Measurements from ENCODE around the gene SLC38A1.

- no peak for TF ChIP-seq TAF1 (IDR thresholded peaks at IDR 0.05; ENCODE audit: low read depth, low read length)
- TF ChIP-seq POLR2A (IDR thresholded peaks at IDR 0.05; ENCODE audit: low read depth, low read length) = no peak
- TF ChIP-seq POLR2AphosphoS5 (IDR thresholded peaks at IDR 0.05; ENCODE audit: low read depth, low read length) = no peak
- no peak for TF ChIP-seq POU2F2 (IDR thresholded peaks at IDR 0.05; ENCODE audit: low read depth, low read length)
Measured at GRCh38 chr12:46135750-46136149, 133.1 kb downstream of the SLC38A1 start.
